GM18498 (cell line): Measurements from ENCODE around the gene PPIH.
"Not testable (repeated sequence)": the region's sequence is repeated elsewhere in the genome, so short reads cannot be mapped to it uniquely, and the experiment has no call there.

Experiments
- ATAC-seq: cut with Tn5 transposase; IDR thresholded peaks from one replicate; pipeline ENCODE4 v1.9.1; 2021; ENCODE audit warnings: mild to moderate bottlenecking, moderate library complexity; ENCODE audit not compliant: unreplicated experiment

Gene PPIH

DNA sequence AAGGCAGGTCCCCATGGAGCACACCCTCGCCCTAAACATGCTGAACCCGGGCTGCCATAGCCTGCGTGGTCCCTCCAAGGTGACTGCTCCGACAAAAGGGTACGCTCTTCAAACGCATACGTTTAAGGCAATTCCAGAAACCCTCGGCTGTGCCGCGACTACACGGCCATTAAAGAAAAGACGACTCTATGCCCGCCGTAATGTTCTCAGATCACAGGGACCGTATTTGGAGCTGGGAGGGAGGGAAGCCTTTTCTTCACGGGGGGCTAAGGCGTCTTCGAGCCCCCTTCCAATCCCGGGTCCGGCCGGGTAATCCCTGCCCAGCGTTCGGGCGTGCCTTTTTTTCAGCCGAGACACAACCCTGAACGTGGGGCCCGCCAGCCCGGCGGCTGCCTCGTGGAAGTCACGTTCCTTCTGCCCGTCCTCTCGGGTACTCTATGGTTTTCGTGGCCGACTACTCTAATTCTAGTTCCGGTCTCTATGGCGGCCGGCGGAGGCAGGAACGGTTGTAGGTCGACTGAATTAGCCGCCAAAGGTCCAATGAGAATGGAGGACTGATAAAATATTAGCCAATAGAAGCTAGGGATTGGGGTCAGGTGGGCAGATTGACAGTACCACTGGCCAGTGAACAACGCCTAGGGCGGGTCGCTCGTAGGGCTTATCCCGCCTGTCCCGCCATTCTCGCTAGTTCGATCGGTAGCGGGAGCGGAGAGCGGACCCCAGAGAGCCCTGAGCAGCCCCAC is 23.7 kb downstream of the PPIH start, which contains the start of gene YBX1:
Gene YBX1 (plus strand): TSS at position 678 of the 743 bp plus-strand sequence. CDS start 148 bp downstream, outside the sequence.
- peak; percentile 89 for ATAC-seq

GRCh38 chr1:42682484-42682738 is 24.2 kb downstream of the PPIH start:
- peak; percentile 27 for ATAC-seq

- peak; percentile 49 for ATAC-seq
Measured at GRCh38 chr1:42682739-42683531, 24.7 kb downstream of the PPIH start.

DNA sequence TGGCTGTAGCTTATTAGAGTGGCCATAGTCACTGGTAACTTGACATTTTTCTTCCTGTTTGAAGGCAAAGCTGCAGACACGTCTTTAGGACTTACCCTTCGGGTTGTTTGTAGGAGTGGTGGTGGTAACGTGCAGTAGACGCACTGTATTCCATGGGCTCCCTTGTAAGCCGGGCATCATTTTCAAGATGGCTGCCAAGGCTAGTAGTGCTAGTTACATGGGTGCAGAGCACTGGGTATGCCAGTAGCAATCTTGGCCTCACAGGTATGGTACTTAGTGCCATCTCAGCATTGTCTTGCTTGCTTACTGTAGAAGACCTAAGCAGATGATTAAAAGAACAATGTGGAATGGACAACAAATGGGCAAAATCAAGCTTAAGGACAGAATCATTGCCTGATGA is 25.9 kb downstream of the PPIH start:
- no peak for ATAC-seq

GRCh38 chr1:42686418-42686817 is 28.2 kb downstream of the PPIH start:
- ATAC-seq = no peak

- ATAC-seq = no peak
Measured at GRCh38 chr1:42689912-42690311, 31.7 kb downstream of the PPIH start.

GRCh38 chr1:42690477-42691156 is 32.4 kb downstream of the PPIH start:
- no peak for ATAC-seq

DNA sequence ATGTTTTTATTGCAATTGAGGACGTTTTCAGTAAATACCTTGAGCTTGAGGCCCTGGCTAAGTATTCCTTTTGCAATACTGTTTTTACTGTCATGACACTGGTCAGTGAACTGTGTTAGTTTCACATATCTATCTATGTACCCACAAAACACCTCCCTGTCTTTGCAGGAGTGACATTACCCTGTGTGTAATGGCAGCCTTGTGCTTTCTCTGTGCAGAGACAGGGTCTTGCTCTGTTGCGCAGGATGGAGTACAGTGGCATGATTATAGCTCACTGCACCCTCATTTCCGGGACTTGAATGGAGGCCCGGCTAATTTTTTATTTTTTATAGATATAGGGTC is 32.9 kb downstream of the PPIH start:
- no peak for ATAC-seq

DNA sequence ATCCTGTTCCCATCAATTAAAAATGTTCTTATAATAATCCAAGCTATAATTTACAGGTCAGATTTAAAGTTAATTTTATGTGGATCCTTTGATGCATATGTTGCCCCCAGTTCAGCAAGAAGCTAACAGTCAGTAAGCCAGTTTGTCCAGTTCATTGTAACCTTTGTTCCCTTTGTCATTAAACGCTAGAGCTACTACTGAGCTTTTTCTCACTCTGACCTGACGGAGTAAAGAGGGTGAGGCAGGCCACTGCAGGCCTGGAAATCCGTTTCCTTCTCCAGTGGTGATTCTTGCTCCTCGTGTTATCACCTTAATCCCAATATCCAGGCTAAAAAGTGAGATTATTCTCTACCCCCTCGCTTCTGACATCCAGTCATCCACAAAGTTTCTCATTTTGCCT is 34.2 kb downstream of the PPIH start:
- ATAC-seq = no peak

DNA sequence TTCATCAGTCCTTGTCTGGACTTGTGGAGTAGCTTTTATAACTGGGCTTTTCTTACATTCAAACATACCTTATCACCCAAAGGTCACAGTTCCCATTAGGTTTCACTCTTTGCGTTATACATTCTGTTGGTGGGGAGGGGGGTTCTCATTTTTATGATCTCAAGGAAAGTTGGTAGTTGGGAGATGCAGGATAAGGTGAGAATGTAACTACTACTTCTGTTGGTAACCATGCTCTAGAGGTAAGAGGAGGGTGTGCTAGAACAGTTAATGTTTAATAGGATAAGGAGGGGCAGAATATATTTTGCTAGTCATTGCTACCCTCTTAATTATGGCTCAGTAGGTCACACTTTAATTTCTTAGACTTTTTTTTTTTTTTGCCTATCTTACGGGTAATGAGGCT is 34.7 kb downstream of the PPIH start:
- no peak for ATAC-seq

DNA sequence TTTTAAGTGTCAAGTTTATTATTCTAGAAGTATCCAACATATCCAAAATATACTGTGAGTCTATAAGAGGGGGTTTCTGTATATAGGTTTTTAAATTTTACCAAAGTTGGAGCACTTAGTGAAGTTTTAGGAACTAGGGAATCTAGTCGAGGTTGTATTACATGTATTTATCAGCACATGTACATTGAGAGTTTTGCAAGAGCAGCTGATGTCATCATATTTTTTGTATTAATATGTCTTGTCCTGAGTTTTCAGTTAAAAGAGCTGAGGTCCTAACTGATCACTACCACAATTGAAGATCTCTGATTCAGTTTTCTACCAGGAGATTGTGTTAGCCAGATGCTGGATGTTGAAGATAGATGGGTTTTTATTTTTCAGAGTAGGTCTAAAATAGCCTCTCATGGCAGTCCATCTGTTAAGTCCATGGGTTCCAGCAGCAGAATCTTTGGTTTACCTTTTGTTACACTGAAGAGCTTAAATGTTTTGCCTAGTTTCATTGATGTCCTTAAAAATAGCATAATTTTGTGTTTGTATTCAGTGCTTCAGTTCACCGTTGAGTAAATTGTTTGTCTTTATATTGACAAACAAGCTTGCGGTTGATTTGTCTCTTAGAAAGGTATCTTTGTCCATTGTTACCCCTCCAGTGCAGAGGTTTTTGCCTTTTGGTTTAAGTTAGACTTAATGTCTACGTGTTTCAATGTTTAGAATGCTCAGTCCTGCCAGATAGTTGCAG is 40.0 kb downstream of the PPIH start:
- no peak for ATAC-seq

GRCh38 chr1:42700006-42700405 is 41.8 kb downstream of the PPIH start:
- ATAC-seq = no peak

DNA sequence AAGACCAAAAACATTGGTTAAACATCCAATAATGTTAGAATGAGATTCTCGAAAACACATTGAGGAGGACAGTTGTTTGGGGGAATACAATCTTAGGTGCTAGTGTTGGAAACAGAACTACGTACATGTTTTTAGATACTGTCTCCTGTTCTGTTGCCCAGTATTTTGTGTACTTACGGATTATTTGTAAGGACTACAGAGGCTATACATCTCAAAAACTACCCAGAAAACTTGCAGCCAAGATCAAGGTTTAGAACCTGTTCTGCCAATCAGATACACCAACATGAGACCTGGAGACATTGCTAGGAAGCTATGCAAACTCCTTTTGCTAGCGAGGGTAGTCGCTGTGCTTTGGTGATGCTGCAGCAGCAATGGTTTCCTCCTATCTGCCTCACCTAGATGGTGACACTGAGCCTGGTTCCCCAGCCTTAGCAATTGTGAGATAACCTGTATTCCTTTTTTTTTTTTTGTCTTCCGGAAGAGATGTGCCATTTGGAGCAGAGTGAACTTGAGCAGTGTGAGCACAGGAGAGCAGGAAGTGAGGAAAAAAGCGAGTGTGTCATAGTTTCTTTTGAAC is 45.8 kb downstream of the PPIH start:
- ATAC-seq = no peak

DNA sequence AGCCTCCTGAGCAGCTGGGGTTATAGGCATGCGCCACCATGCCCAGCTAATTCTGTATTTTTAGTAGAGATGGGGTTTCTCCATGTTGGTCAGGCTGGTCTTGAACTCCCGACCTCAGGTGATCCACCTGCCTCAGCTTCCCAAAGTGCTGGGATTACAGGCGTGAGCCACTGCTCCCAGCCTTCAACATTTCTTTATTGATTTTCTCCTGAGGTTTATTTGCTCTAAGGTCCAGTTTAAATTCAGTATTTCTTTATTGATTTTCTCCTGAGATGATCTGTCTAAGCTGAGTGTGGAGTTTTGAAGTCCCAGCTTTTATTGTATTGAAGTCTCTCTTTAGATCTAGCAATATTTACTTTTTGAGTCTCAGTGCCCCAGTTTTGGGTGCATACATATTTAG is 54.6 kb downstream of the PPIH start:
- ATAC-seq = not testable (repeated sequence)

DNA sequence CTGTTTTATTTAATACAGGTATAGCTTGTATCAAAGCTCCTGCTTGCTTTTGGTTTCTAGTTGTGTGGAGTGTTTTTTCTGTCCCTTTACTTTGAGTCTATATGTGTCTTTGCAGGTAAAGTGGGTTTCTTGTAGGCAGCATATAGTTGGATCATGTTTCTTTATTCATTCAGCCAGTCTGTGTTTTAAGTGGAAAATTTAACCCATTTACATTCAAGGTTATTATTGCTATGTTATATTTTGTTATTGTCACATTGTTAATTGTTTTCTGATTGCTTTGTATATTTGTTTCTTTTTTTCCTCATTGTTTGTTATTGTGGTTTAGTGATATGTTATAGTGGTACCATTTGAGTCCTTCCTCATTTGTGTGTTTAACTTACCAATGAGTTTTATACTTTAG is 55.1 kb downstream of the PPIH start:
- no peak for ATAC-seq

DNA sequence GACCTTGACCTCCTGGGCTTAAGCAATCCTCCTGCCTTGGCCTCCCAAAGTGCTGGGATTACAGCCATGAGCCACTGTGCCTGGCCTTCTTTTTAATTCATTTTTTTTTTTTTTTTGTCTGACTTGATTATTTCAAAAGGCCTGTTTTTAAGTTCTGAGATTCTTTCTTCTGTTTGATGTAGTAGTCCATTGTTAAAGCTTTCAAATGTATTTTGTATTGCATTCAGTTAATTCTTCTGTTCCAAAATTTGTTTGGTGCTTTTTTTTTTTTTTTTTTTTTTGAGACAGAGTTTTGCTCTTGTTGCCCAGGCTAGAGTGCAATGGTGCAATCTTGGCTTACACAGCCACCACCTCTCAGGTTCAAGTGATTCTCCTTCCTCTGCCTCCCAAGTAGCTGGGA is 56.2 kb downstream of the PPIH start:
- not testable (repeated sequence) for ATAC-seq

DNA sequence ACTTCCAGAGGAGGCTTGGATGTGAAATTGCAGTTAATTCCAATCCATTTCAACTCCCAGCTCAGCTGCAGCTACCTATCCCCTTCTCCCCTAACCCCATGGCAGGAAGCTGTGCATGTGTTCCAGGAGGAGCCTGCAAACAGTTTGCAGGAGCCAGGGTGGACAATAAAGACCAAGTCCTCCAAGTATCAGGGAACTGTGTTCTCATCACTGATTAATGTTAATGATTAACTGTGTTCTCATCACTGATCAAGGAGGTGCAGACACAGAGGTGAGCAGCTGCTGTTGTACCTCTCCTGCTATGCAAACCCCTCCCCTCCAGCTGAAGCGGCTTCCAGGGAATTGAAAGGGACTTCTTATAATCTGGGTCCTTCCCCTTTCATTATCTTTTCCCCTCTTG is 62.6 kb downstream of the PPIH start:
- no peak for ATAC-seq

DNA sequence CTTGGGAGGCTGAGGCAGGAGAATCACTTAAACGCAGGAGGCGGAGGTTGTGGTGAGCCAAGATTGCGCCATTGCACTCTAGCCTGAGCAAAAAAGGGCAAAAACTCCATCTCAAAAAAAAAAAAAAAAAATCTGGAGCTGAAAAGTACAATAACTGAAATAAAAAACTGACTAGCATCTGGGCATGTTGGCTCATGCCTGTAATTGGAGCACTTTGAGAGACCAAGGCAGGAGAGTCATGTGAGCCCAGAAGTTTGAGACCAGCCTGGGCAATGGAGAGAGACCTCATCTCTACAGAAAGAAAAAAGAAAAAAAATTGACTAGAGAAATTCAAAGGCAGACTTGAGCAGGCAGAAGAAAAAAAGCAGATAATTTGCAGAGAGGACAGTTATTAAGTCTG is 63.7 kb downstream of the PPIH start:
- ATAC-seq = no peak

GRCh38 chr1:42722403-42722802 is 64.2 kb downstream of the PPIH start:
- not testable (repeated sequence) for ATAC-seq

- ATAC-seq = no peak
Measured at GRCh38 chr1:42723511-42723910, 65.3 kb downstream of the PPIH start.

GRCh38 chr1:42725820-42726219 is 67.6 kb downstream of the PPIH start:
- ATAC-seq = not testable (repeated sequence)
